ENCODE results near the gene KCNMA1.
"Not testable (repeated sequence)": the region's sequence is repeated elsewhere in the genome, so short reads cannot be mapped to it uniquely, and the experiment has no call there.

The KCNMA1 gene

GRCh38 chr10:77661674-77662073 lies 24.1 kb upstream of the KCNMA1 start:
- FAIRE-seq: no peak

GRCh38 chr10:77661100-77661499 lies 23.5 kb upstream of the KCNMA1 start:
- FAIRE-seq: no peak

GRCh38 chr10:77659046-77659670 lies 21.6 kb upstream of the KCNMA1 start:
- not testable (repeated sequence) for FAIRE-seq

GRCh38 chr10:77653210-77653609 lies 15.6 kb upstream of the KCNMA1 start:
- FAIRE-seq: no peak

- FAIRE-seq: no peak
Observed at GRCh38 chr10:77649333-77650331, 12.0 kb upstream of the KCNMA1 start.

GRCh38 chr10:77648472-77648871 lies 10.9 kb upstream of the KCNMA1 start:
- FAIRE-seq: no peak

GRCh38 chr10:77647543-77648293 lies 10.1 kb upstream of the KCNMA1 start:
- FAIRE-seq: no peak

GRCh38 chr10:77644557-77645243 lies 7.1 kb upstream of the KCNMA1 start:
- FAIRE-seq: no peak

GRCh38 chr10:77643795-77644468 lies 6.3 kb upstream of the KCNMA1 start:
- FAIRE-seq: no peak

- FAIRE-seq: peak; percentile 92
Observed at GRCh38 chr10:77641788-77642397, 4.3 kb upstream of the KCNMA1 start.

GRCh38 chr10:77641344-77641743 lies 3.7 kb upstream of the KCNMA1 start:
- no peak for FAIRE-seq

- no peak for FAIRE-seq
Observed at GRCh38 chr10:77640167-77640566, 2.6 kb upstream of the KCNMA1 start.

- no peak for FAIRE-seq
Observed at GRCh38 chr10:77639756-77640155, 2.1 kb upstream of the KCNMA1 start.

- no peak for FAIRE-seq
Observed at GRCh38 chr10:77638321-77639101, 903 bp upstream of the KCNMA1 start.

- no peak for FAIRE-seq
Observed at GRCh38 chr10:77636967-77637531, 559 bp downstream of the KCNMA1 start.

- FAIRE-seq: no peak
Observed at GRCh38 chr10:77636282-77636966, 1.2 kb downstream of the KCNMA1 start.

GRCh38 chr10:77635402-77636227 lies 2.0 kb downstream of the KCNMA1 start:
- no peak for FAIRE-seq

- peak; percentile 4 for FAIRE-seq
Observed at GRCh38 chr10:77634939-77635338, 2.7 kb downstream of the KCNMA1 start.

- no peak for FAIRE-seq
Observed at GRCh38 chr10:77633376-77633775, 4.2 kb downstream of the KCNMA1 start.
